Caco-2 (cell line): ENCODE results near the gene PTCD3. TPM values are rescaled to one million over a fixed set of nuclear protein-coding genes. Genes with fewer than 3 reads are reported as not detected.

Experiments used
- BruUV-seq: library from RNA; stranded (reverse); fragments of 400-500 nt; replicated peaks from 2 replicates; lab custom pipeline; 2021; lab: Mats Ljungman, UMichigan
- CTCF ChIA-PET: fragments of 300-600 bp; sonication (Branson Sonifier 250); formaldehyde crosslinking; loops from one replicate; lab custom pipeline; 2022; ENCODE audit warnings: antibody characterized with exemption; lab: Charles Lee
- POLR2A ChIA-PET: fragments of 300-600 bp; sonication (Branson Sonifier 250); formaldehyde crosslinking; loops from one replicate; lab custom pipeline; 2022; ENCODE audit warnings: antibody characterized with exemption; lab: Charles Lee
- DNase-seq, 2 experiments: peaks; one replicate each; pipeline versions ENCODE4 v3.0.0 to v3.0.0-alpha.2; 2020 to 2022
- H3K27me3 ChIP-seq: replicated peaks from 2 replicates; pipeline ENCODE4 v1.6.0; 2011; ENCODE audit warnings: low read length; ENCODE audit not compliant: control insufficient read depth, insufficient read depth
- H3K36me3 ChIP-seq: 2 replicates; pipeline ENCODE4 v1.5.1; 2011; ENCODE audit warnings: low read length; ENCODE audit not compliant: control insufficient read depth, insufficient read depth
- H3K4me1 ChIP-seq: fragments of 250-450 bp; sonication (Bioruptor Pico); 2 replicates; pipeline ENCODE4 v1.5.1; 2020; ENCODE audit warnings: mild to moderate bottlenecking
- H3K4me3 ChIP-seq: 2 replicates; pipeline ENCODE4 v1.5.1; 2011; ENCODE audit warnings: low read depth, mild to moderate bottlenecking, control low read depth, low read length
- H3K9me3 ChIP-seq: fragments of 250-450 bp; sonication (Bioruptor Pico); 2 replicates; pipeline ENCODE4 v1.5.1; 2020; ENCODE audit warnings: mild to moderate bottlenecking, moderate library complexity
- H3K27ac Mint-ChIP-seq: one replicate; pipeline ENCODE4 v1.8.0; 2022; ENCODE audit warnings: mixed read lengths; ENCODE audit not compliant: unreplicated experiment
- H3K27me3 Mint-ChIP-seq: one replicate; pipeline ENCODE4 v1.8.0; 2022; ENCODE audit warnings: mixed read lengths; ENCODE audit not compliant: insufficient read depth, unreplicated experiment
- H3K36me3 Mint-ChIP-seq: one replicate; pipeline ENCODE4 v1.8.0; 2022; ENCODE audit warnings: mild to moderate bottlenecking, mixed read lengths; ENCODE audit not compliant: insufficient read depth, unreplicated experiment
- H3K4me1 Mint-ChIP-seq: one replicate; pipeline ENCODE4 v1.8.0; 2022; ENCODE audit warnings: low read depth, mixed read lengths; ENCODE audit not compliant: unreplicated experiment
- H3K4me3 Mint-ChIP-seq: one replicate; pipeline ENCODE4 v1.8.0; 2022; ENCODE audit warnings: mild to moderate bottlenecking, moderate library complexity, mixed read lengths; ENCODE audit not compliant: unreplicated experiment
- H3K9me3 Mint-ChIP-seq: one replicate; pipeline ENCODE4 v1.8.0; 2022; ENCODE audit warnings: mixed read lengths; ENCODE audit not compliant: unreplicated experiment
- CTCF ChIP-seq, 2 experiments: fragments of 200-600 bp in 1 of 2; IDR thresholded peaks; 1 replicate in 1 of 2; 2 replicates in 1 of 2; pipeline versions ENCODE4 v1.5.1 to v1.8.0; 2011 to 2022; ENCODE audit warnings: antibody characterized with exemption in 1 of 2, control low read depth in 1 of 2, inconsistent platforms in 1 of 2, low read depth in 1 of 2, low read length in 1 of 2, mild to moderate bottlenecking in 1 of 2, moderate library complexity in 1 of 2; ENCODE audit not compliant: insufficient read depth in 1 of 2, severe bottlenecking in 1 of 2, unreplicated experiment in 1 of 2
- intact Hi-C: fragments of 100-400 bp; cut with micrococcal nuclease; formaldehyde crosslinking; loops from one replicate; pipeline ENCODE4 v1.10.0; 2022; ENCODE audit not compliant: unreplicated experiment
- total RNA-seq: library from RNA; stranded (reverse); gene quantifications from 2 replicates; pipeline ENCODE4 v1.2.3, GENCODE V29; 2022

Gene PTCD3
- total RNA-seq, 1 experiment from 2014 or later: 282 TPM

- Histone ChIP-seq H3K36me3 (no peaks in the 10 kb centered on the region), H3K4me1 (peaks cover 8% of the 10 kb centered on the region), H3K9me3 (no peaks in the 10 kb centered on the region), H3K4me3 (no peak overlapping the region), H3K27me3 (no peaks in the 10 kb centered on the region)
- Mint-ChIP-seq H3K27ac (no peak overlapping the region), H3K36me3 (peaks cover 38% of the 10 kb centered on the region), H3K9me3 (no peaks in the 10 kb centered on the region), H3K27me3 (no peaks in the 10 kb centered on the region), H3K4me1 (peaks cover 35% of the 10 kb centered on the region), H3K4me3 (no peak overlapping the region)
- ChIA-PET POLR2A (interaction anchor here (0.6 kb wide), 1 partner anchor 39 kb away, joined by 8 read pairs; no protein-coding TSS in a partner anchor), CTCF (no interaction called here)
- no TSS peak for BruUV-seq
- no peak for DNase-seq
- no peak for TF ChIP-seq CTCF (IDR thresholded peaks at IDR 0.05; ENCODE audit: insufficient read depth in 1 of 2, low read depth in 1 of 2, low read length in 1 of 2, severe bottlenecking in 1 of 2, unreplicated experiment in 1 of 2)
- intact Hi-C loops: loop anchor here (10.0 kb wide), 1 partner anchor 255 kb away; the partner anchor contains the start of gene KDM3A
Observed at GRCh38 chr2:86189782-86190416, 83.9 kb downstream of the PTCD3 start.

Other genes with a start within 250 kb of the PTCD3 start
- 3.4 and 4.1 TPM in 2 replicates for gene ST3GAL5, start 217.2 kb upstream of the PTCD3 start, total RNA-seq
- 73.8 and 79.5 TPM in 2 replicates for gene POLR1A, start 349 bp upstream of the PTCD3 start, total RNA-seq
- 125 and 129 TPM in 2 replicates for gene IMMT, start 89.2 kb downstream of the PTCD3 start, total RNA-seq
- 25.3 and 25.9 TPM in 2 replicates for gene MRPL35, start 93.2 kb downstream of the PTCD3 start, total RNA-seq
- 14.9 and 16.6 TPM in 2 replicates for gene REEP1, start 231.4 kb downstream of the PTCD3 start, total RNA-seq